DND-41 (cell line): ENCODE data around the gene CAPN12.

Experiments
- ATAC-seq: fragments of 200-7000 bp; cut with Tn5 transposase; 3 replicates; pipeline ENCODE4 v1.9.1; 2021; ENCODE audit warnings: low read depth; ENCODE audit not compliant: insufficient read depth
- DNase-seq: peaks from one replicate; pipeline ENCODE4 v3.0.0-alpha.2; 2020
- H2AFZ ChIP-seq: 2 replicates; pipeline ENCODE4 v1.6.0; 2012; ENCODE audit warnings: low read depth, low read length
- H3K27ac ChIP-seq: 2 replicates; pipeline ENCODE4 v1.5.1; 2012; ENCODE audit warnings: low read length, inconsistent platforms
- H3K27me3 ChIP-seq: fragments of 200-600 bp; sonication (generic); 2 replicates; pipeline ENCODE4 v1.6.0; 2012; ENCODE audit warnings: low read length, mild to moderate bottlenecking, inconsistent platforms; ENCODE audit not compliant: insufficient read depth, poor library complexity
- H3K36me3 ChIP-seq: 2 replicates; pipeline ENCODE4 v1.5.1; 2012; ENCODE audit warnings: low read length, inconsistent platforms; ENCODE audit not compliant: insufficient read depth
- H3K4me1 ChIP-seq: 2 replicates; pipeline ENCODE4 v1.5.1; 2012; ENCODE audit warnings: mild to moderate bottlenecking, low read length; ENCODE audit not compliant: insufficient read depth
- H3K4me2 ChIP-seq: 2 replicates; pipeline ENCODE4 v1.6.0; 2012; ENCODE audit warnings: mild to moderate bottlenecking, moderate library complexity, low read length, inconsistent platforms; ENCODE audit not compliant: insufficient read depth
- H3K4me3 ChIP-seq, 2 experiments: fragments of 200-600 bp in 1 of 2; shearing (Covaris generic) in 1 of 2; 2 replicates each; pipeline ENCODE4 v1.5.1; 2012 to 2016; ENCODE audit warnings: inconsistent platforms in 2 of 2, low read length in 2 of 2, mild to moderate bottlenecking in 2 of 2, low read depth in 1 of 2, moderate library complexity in 1 of 2
- H3K79me2 ChIP-seq: 2 replicates; pipeline ENCODE4 v1.6.0; 2012; ENCODE audit warnings: low read length, inconsistent platforms; ENCODE audit not compliant: insufficient read depth
- H3K9ac ChIP-seq: 2 replicates; pipeline ENCODE4 v1.6.0; 2012; ENCODE audit warnings: low read depth, mild to moderate bottlenecking, inconsistent platforms, low read length, moderate library complexity
- H3K9me3 ChIP-seq: 2 replicates; pipeline ENCODE4 v1.5.1; 2012; ENCODE audit warnings: low read length, moderate library complexity, mild to moderate bottlenecking, inconsistent platforms; ENCODE audit not compliant: insufficient read depth, severe bottlenecking
- H4K20me1 ChIP-seq: 2 replicates; pipeline ENCODE4 v1.6.0; 2012; ENCODE audit warnings: low read length; ENCODE audit not compliant: insufficient read depth
- EZH2 ChIP-seq: IDR thresholded peaks from 3 replicates; pipeline ENCODE4 v1.6.1; 2012; ENCODE audit warnings: borderline replicate concordance, low read depth, mild to moderate bottlenecking, moderate library complexity, low read length, inconsistent platforms; ENCODE audit not compliant: severe bottlenecking
- TF ChIP-seq, protein P1 (sequence below): IDR thresholded peaks from 2 replicates; pipeline ENCODE4 v1.5.1; 2012; ENCODE audit warnings: borderline replicate concordance, low read length, moderate library complexity, mild to moderate bottlenecking; ENCODE audit not compliant: poor library complexity, severe bottlenecking; ENCODE audit errors: extremely low read depth

CAPN12 gene

DNA sequence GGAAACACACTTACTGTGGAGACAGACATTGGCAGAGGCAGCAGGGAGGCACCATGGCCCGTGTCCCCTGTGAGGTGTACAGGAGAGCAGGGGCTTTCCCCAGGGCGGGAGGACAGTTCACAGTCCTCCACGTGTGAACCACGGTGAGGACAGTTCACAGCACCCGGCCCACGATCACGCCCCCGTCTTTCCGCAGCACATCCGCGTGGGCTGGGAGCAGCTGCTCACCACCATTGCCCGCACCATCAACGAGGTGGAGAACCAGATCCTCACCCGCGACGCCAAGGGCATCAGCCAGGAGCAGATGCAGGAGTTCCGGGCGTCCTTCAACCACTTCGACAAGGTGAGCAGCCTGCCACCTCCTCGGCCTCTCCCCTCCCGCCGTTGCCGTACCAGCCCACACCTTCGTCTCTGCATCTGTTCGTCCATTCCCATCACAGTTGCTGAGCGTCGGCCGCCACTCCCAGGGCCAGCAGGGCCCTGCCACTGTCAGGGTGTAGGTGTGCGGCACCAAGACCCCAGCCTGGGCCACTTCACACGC, 17.4 kb downstream of the CAPN12 start:
- no peak for ATAC-seq
- TF ChIP-seq, protein P1, sequence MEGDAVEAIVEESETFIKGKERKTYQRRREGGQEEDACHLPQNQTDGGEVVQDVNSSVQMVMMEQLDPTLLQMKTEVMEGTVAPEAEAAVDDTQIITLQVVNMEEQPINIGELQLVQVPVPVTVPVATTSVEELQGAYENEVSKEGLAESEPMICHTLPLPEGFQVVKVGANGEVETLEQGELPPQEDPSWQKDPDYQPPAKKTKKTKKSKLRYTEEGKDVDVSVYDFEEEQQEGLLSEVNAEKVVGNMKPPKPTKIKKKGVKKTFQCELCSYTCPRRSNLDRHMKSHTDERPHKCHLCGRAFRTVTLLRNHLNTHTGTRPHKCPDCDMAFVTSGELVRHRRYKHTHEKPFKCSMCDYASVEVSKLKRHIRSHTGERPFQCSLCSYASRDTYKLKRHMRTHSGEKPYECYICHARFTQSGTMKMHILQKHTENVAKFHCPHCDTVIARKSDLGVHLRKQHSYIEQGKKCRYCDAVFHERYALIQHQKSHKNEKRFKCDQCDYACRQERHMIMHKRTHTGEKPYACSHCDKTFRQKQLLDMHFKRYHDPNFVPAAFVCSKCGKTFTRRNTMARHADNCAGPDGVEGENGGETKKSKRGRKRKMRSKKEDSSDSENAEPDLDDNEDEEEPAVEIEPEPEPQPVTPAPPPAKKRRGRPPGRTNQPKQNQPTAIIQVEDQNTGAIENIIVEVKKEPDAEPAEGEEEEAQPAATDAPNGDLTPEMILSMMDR: no peak
- no peak for TF ChIP-seq EZH2
- Histone ChIP-seq H3K79me2 (no peaks in the 10 kb centered on the region), H3K27ac (no peak overlapping the region), H3K9ac (no peak overlapping the region), H3K4me2 (no peak overlapping the region), H3K9me3 (no peaks in the 10 kb centered on the region), H3K4me1 (no peaks in the 10 kb centered on the region), H3K27me3 (no peaks in the 10 kb centered on the region), H3K4me3 (no peak overlapping the region), H3K36me3 (peaks cover 83% of the 10 kb centered on the region), H2AFZ (no peak overlapping the region), H4K20me1 (peaks cover 18% of the 10 kb centered on the region)
- DNase-seq: no peak

DNA sequence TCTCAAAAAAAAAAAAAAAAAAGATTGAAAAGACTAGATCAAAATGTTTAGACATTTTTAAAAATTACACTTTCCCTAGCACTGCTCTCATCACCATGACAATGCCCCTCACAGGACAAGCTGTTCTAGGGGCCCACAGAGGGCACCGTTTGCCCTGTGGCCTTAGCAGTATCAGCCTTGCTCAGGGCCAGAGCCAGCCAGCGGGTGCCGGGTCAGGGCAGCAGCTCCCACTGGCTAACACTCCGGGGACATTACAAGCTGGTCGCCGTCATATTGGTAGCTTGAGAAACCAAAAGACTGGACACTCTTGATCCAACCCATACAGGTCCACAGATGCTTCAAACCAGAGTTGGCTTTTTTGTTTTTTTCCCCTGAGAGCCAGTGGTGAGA, 18.0 kb downstream of the CAPN12 start:
- ATAC-seq: no peak
- peaks cover 88% of the 10 kb centered on the region for H3K36me3 ChIP-seq
- H3K27me3 ChIP-seq: no peaks in the 10 kb centered on the region
- H3K9ac ChIP-seq: no peak overlapping the region
- peaks cover 18% of the 10 kb centered on the region for H4K20me1 ChIP-seq
- H2AFZ ChIP-seq: no peak overlapping the region
- H3K4me2 ChIP-seq: no peak overlapping the region
- no peak overlapping the region for H3K27ac ChIP-seq
- H3K4me1 ChIP-seq: no peaks in the 10 kb centered on the region
- no peaks in the 10 kb centered on the region for H3K79me2 ChIP-seq
- TF ChIP-seq, protein P1: no peak
- TF ChIP-seq EZH2: no peak
- H3K9me3 ChIP-seq: no peaks in the 10 kb centered on the region
- H3K4me3 ChIP-seq: no peak overlapping the region
- no peak for DNase-seq

DNA sequence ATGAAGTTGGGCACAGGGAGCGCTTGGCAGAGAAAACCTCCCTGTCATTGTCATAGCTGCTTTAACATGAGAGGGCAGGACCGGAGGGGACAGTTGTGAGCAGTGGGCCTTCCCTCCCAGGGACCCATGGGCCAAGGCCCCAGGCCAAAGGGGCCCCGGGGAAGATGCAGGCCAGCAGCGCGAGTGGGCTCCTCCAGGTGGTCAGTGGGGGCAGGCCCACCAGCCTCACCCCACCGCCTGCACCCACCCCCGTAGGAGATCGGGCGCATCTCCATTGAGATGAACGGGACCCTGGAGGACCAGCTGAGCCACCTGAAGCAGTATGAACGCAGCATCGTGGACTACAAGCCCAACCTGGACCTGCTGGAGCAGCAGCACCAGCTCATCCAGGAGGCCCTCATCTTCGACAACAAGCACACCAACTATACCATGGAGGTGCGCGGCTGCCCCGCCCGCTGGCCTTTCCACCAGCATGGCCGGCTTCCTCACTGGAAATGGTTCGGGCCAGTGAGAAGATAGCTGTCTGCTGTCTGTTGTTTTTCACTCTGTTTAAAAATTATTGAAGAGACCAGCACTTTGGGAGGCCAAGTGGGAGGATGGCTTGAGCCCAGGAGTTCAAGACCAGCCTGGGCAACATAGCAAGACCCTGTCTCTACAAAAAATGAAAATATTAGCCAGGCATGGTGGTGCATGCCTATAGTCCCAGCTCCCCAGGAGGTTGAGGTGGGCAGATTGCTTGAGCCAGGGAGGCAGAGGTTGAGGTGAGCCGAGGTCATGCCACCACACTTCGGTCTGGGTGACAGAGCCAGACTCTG, 18.6 kb downstream of the CAPN12 start:
- no peak overlapping the region for H3K9ac ChIP-seq
- H3K4me3 ChIP-seq: no peak overlapping the region
- H4K20me1 ChIP-seq: peaks cover 18% of the 10 kb centered on the region
- no peak overlapping the region for H2AFZ ChIP-seq
- H3K79me2 ChIP-seq: no peaks in the 10 kb centered on the region
- ATAC-seq (no peak), DNase-seq (no peak)
- TF ChIP-seq, protein P1: no peak
- TF ChIP-seq EZH2: no peak
- no peaks in the 10 kb centered on the region for H3K27me3 ChIP-seq
- H3K4me2 ChIP-seq: no peak overlapping the region
- no peaks in the 10 kb centered on the region for H3K9me3 ChIP-seq
- peaks cover 88% of the 10 kb centered on the region for H3K36me3 ChIP-seq
- H3K4me1 ChIP-seq: no peaks in the 10 kb centered on the region
- no peak overlapping the region for H3K27ac ChIP-seq
